A549 (cell line): ENCODE results near the gene GSG1L. TPM values are rescaled to one million over a fixed set of nuclear protein-coding genes. Genes with fewer than 3 reads are reported as not detected.

Source experiments
- ATAC-seq, 2 experiments: fragments of 200-7000 bp in 1 of 2; fragments of >200 bp in 1 of 2; cut with Nextera tagmentation in 1 of 2; cut with Tn5 transposase in 1 of 2; 3 replicates each; pipeline versions ENCODE4 v1.8.0 to v1.9.1; 2018 to 2020; ENCODE audit warnings: mild to moderate bottlenecking in 1 of 2, moderate library complexity in 1 of 2
- CTCF ChIA-PET: fragments of 300-600 bp; sonication (Branson Sonifier 250); formaldehyde crosslinking; extraction: SDS; loops from one replicate; lab custom pipeline; 2021; ENCODE audit warnings: antibody characterized with exemption, inconsistent platforms; lab: Yijun Ruan, JAX
- POLR2A ChIA-PET: fragments of 350-600 bp; formaldehyde crosslinking; extraction: SDS; loops from one replicate; lab custom pipeline; 2021; ENCODE audit warnings: antibody characterized with exemption, inconsistent platforms; lab: Yijun Ruan, JAX
- DNase-seq, 2 experiments: peaks; one replicate each; pipeline versions ENCODE4 v3.0.0 to v3.0.0-alpha.2; 2011 to 2016; ENCODE audit warnings: low read depth in 1 of 2, low spot score in 1 of 2
- FAIRE-seq: peaks from 2 replicates; lab custom pipeline; 2011; peaks lifted over from hg19 to GRCh38; lab: Jason Lieb, UNC
- H3K27ac ChIP-seq, 2 experiments: fragments of >200 bp; sonication (Bioruptor Twin); formaldehyde crosslinking; 3 replicates each; pipeline ENCODE4 v1.5.1; 2016 to 2017
- H3K4me1 ChIP-seq: fragments of >200 bp; sonication (Bioruptor Twin); formaldehyde crosslinking; 3 replicates; pipeline ENCODE4 v1.6.1; 2016
- H3K4me2 ChIP-seq: fragments of >200 bp; sonication (Bioruptor Twin); formaldehyde crosslinking; 3 replicates; pipeline ENCODE4 v1.6.1; 2016
- H3K4me3 ChIP-seq: fragments of >200 bp; sonication (Bioruptor Twin); formaldehyde crosslinking; 3 replicates; pipeline ENCODE4 v1.5.1; 2016
- H3K9me3 ChIP-seq: fragments of >200 bp; sonication (Bioruptor Twin); formaldehyde crosslinking; 3 replicates; pipeline ENCODE4 v1.6.1; 2016
- BHLHE40 ChIP-seq: IDR thresholded peaks from 2 replicates; pipeline ENCODE4 v1.6.1; 2012; ENCODE audit warnings: low read depth, low read length, inconsistent platforms
- CBX2 ChIP-seq: fragments of 200-600 bp; sonication (generic); IDR thresholded peaks from 2 replicates; pipeline ENCODE4 v1.6.1; 2016; ENCODE audit warnings: low read depth, mild to moderate bottlenecking, borderline replicate concordance
- CEBPB ChIP-seq, 2 experiments: fragments of >200 bp in 1 of 2; sonication (Bioruptor Twin) in 1 of 2; formaldehyde crosslinking in 1 of 2; IDR thresholded peaks; 2 replicates each; pipeline ENCODE4 v1.6.1; 2012 to 2016
- CHD4 ChIP-seq: fragments of 200-600 bp; sonication (generic); IDR thresholded peaks from 2 replicates; pipeline ENCODE4 v1.6.1; 2016; ENCODE audit warnings: antibody characterized with exemption, mild to moderate bottlenecking, borderline replicate concordance
- EHF ChIP-seq: fragments of 250-450 bp; sonication (Bioruptor Pico); IDR thresholded peaks from 2 replicates; pipeline ENCODE4 v1.5.0; 2020; ENCODE audit warnings: mild to moderate bottlenecking
- HDAC2 ChIP-seq: fragments of 200-600 bp; sonication (generic); IDR thresholded peaks from 2 replicates; pipeline ENCODE4 v1.6.1; 2016
- HOXA7 ChIP-seq: fragments of 250-450 bp; sonication (Bioruptor Pico); IDR thresholded peaks from 2 replicates; pipeline ENCODE4 v1.5.0; 2020; ENCODE audit warnings: mild to moderate bottlenecking, moderate library complexity
- KDM1A ChIP-seq: fragments of 200-600 bp; sonication (generic); IDR thresholded peaks from 2 replicates; pipeline ENCODE4 v1.6.1; 2016; ENCODE audit warnings: low read depth, mild to moderate bottlenecking
- MAFK ChIP-seq: fragments of 450-650 bp; IDR thresholded peaks from 2 replicates; pipeline ENCODE4 v1.6.1; 2014; ENCODE audit not compliant: partially characterized antibody
- MAZ ChIP-seq: fragments of 150-350 bp; IDR thresholded peaks from 2 replicates; pipeline ENCODE4 v1.6.1; 2014; ENCODE audit warnings: antibody characterized with exemption, low read depth, low read length, borderline replicate concordance
- POLR2A ChIP-seq: IDR thresholded peaks from 2 replicates; pipeline ENCODE4 v1.6.1; 2012; ENCODE audit warnings: mild to moderate bottlenecking, low read length
- RAD21 ChIP-seq, 2 experiments: fragments of >200 bp in 1 of 2; sonication (Bioruptor Twin) in 1 of 2; formaldehyde crosslinking in 1 of 2; IDR thresholded peaks in 1 of 2; conservative IDR thresholded peaks in 1 of 2; 2 replicates in 1 of 2; 3 replicates in 1 of 2; pipeline ENCODE4 v1.6.1; 2012 to 2018; ENCODE audit warnings: inconsistent platforms in 1 of 2
- RARB ChIP-seq: fragments of 250-450 bp; sonication (Bioruptor Pico); IDR thresholded peaks from 2 replicates; pipeline ENCODE4 v1.8.0; 2021; ENCODE audit warnings: mild to moderate bottlenecking, moderate library complexity
- RNF2 ChIP-seq: fragments of 200-600 bp; sonication (generic); IDR thresholded peaks from 2 replicates; pipeline ENCODE4 v1.6.1; 2016; ENCODE audit warnings: low read depth, mild to moderate bottlenecking, antibody characterized with exemption, moderate library complexity, borderline replicate concordance
- SREBF2 ChIP-seq: fragments of 450-650 bp; IDR thresholded peaks from 2 replicates; pipeline ENCODE4 v1.6.1; 2014; ENCODE audit warnings: mild to moderate bottlenecking, moderate library complexity
- ZFP36 ChIP-seq: fragments of 450-650 bp; IDR thresholded peaks from 2 replicates; pipeline ENCODE4 v1.6.1; 2014; ENCODE audit warnings: borderline replicate concordance; ENCODE audit not compliant: partially characterized antibody
- ZNF302 ChIP-seq: fragments of 250-450 bp; sonication (Bioruptor Pico); IDR thresholded peaks from 2 replicates; pipeline ENCODE4 v1.9.0; 2021; ENCODE audit warnings: inconsistent platforms, mild to moderate bottlenecking, moderate library complexity
- WGBS: methylation state at CpG from one replicate; pipeline ENCODE4 v1.1.6; 2017; ENCODE audit errors: missing lambda C conversion rate; 5-methylcytosine and 5-hydroxymethylcytosine counted together
- polyA plus RNA-seq, 4 experiments: library from polyadenylated mRNA; depleted of rRNA in 3 of 4; stranded (reverse); fragments of >200 nt; fragmentation: RNase III in 1 of 4; extraction: RNeasy Plus Mini Kit Qiagen cat#74134 plus additional on column Dnase treatment in 1 of 4; gene quantifications; 2 replicates in 3 of 4; 3 replicates in 1 of 4; pipeline ENCODE4 v1.2.3, GENCODE V29; 2011 to 2017
- TF ChIP-seq, protein P1 (sequence below): fragments of 150-350 bp; IDR thresholded peaks from 2 replicates; pipeline ENCODE4 v1.6.1; 2014; ENCODE audit warnings: low read depth, mild to moderate bottlenecking, low read length
- TF ChIP-seq, protein P2 (sequence below): IDR thresholded peaks from 2 replicates; pipeline ENCODE4 v1.6.1; 2012
- TF ChIP-seq, protein P3 (sequence below): IDR thresholded peaks from 2 replicates; pipeline ENCODE4 v1.6.1; 2012
- TF ChIP-seq, protein P4 (sequence below): fragments of 250-450 bp; sonication (Bioruptor Pico); IDR thresholded peaks from 2 replicates; pipeline ENCODE4 v1.5.0; 2021; ENCODE audit warnings: mild to moderate bottlenecking, moderate library complexity, borderline replicate concordance
- TF ChIP-seq, protein P5 (sequence below): fragments of >200 bp; sonication (Bioruptor Twin); formaldehyde crosslinking; IDR thresholded peaks from 3 replicates; pipeline ENCODE4 v1.6.1; 2016

Gene GSG1L
- polyA plus RNA-seq, 2 of the 4 experiments (the other 2 are of a cell fraction): not detected

DNA sequence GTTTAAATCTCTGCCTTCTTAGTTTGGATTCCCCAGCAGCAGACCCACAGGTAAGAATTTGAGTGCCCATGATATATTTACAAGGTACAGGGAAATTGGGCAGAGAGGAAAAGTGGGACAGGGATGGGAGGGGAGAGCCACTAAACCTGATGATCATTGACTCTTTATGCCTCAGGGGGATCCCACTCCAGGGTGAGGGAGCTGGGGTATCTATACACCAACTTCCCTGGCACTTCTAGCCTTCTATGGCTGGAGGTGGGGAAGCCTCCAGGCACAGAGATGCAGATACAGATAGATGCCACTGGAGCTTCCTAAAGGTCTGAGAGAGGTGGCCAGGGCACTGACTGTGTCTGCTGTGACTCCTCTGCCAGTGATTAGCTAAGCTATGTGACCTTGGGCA, 257.1 kb downstream of the GSG1L start (continued):
- TF ChIP-seq CEBPB (IDR thresholded peaks at IDR 0.05) (no peak), MAFK (no peak), CHD4 (no peak), EHF (CRISPR knock-in tag) (no peak), BHLHE40 (no peak), SREBF2 (no peak)
- TF ChIP-seq, protein P1, sequence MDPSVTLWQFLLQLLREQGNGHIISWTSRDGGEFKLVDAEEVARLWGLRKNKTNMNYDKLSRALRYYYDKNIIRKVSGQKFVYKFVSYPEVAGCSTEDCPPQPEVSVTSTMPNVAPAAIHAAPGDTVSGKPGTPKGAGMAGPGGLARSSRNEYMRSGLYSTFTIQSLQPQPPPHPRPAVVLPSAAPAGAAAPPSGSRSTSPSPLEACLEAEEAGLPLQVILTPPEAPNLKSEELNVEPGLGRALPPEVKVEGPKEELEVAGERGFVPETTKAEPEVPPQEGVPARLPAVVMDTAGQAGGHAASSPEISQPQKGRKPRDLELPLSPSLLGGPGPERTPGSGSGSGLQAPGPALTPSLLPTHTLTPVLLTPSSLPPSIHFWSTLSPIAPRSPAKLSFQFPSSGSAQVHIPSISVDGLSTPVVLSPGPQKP: no peak
- TF ChIP-seq, protein P2, sequence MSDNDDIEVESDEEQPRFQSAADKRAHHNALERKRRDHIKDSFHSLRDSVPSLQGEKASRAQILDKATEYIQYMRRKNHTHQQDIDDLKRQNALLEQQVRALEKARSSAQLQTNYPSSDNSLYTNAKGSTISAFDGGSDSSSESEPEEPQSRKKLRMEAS: no peak
- TF ChIP-seq, protein P3, sequence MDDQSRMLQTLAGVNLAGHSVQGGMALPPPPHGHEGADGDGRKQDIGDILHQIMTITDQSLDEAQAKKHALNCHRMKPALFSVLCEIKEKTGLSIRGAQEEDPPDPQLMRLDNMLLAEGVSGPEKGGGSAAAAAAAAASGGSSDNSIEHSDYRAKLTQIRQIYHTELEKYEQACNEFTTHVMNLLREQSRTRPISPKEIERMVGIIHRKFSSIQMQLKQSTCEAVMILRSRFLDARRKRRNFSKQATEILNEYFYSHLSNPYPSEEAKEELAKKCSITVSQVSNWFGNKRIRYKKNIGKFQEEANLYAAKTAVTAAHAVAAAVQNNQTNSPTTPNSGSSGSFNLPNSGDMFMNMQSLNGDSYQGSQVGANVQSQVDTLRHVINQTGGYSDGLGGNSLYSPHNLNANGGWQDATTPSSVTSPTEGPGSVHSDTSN: no peak
- TF ChIP-seq, all 56 proteins: peak for 0

DNA sequence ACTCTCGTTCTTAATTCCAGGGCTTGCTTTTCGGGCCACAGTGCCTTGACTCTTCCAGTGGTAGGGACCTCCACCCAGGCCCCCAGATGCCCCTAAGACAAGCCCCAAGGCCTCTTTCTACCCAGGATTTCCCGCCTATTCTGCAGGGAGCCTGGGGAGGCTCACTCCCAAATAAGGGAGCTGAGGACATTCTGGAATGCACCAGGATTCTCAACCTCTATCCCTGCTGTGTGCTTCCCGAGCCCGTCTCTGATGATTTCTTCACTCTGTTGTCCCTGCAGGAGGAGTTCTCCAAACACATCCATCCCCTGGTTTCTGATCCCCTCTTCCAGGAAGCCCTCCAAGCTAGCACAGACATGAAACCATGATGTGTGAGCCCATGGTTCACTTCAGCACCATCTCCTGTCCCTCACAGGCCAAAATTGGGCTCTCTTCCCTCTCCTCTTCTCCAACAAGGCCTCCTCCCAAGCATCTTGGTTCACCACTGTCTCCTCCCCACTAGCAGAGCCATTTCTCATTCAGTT, 257.6 kb downstream of the GSG1L start:
- 10% methylated on average over 5 of the region's 5 CpGs for WGBS
- ChIA-PET CTCF (interaction anchor here (1.0 kb wide), 1 partner anchor 13 kb away, joined by 3 read pairs; no protein-coding TSS in a partner anchor), POLR2A (no interaction called here)
- TF ChIP-seq, protein P4, sequence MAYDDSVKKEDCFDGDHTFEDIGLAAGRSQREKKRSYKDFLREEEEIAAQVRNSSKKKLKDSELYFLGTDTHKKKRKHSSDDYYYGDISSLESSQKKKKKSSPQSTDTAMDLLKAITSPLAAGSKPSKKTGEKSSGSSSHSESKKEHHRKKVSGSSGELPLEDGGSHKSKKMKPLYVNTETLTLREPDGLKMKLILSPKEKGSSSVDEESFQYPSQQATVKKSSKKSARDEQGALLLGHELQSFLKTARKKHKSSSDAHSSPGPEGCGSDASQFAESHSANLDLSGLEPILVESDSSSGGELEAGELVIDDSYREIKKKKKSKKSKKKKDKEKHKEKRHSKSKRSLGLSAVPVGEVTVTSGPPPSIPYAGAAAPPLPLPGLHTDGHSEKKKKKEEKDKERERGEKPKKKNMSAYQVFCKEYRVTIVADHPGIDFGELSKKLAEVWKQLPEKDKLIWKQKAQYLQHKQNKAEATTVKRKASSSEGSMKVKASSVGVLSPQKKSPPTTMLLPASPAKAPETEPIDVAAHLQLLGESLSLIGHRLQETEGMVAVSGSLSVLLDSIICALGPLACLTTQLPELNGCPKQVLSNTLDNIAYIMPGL (CRISPR knock-in tag): no peak
- TF ChIP-seq HDAC2 (no peak), RAD21 (conservative IDR thresholded peaks at IDR 0.05 in 1 of 2, IDR thresholded peaks at IDR 0.05 in 1 of 2) (no peak), HOXA7 (no peak), ZFP36 (peak; percentile 69), RARB (CRISPR knock-in tag) (no peak), CBX2 (no peak)
- TF ChIP-seq, protein P1: no peak
- H3K27ac ChIP-seq: no peak overlapping the region
- ATAC-seq (no peak), DNase-seq (no peak), FAIRE-seq (no peak)
- no peaks in the 10 kb centered on the region for H3K4me1 ChIP-seq
- H3K9me3 ChIP-seq: peaks cover 4% of the 10 kb centered on the region; the same call in 2 of the 3 replicates
- H3K4me2 ChIP-seq: no peak overlapping the region
- no peak overlapping the region for H3K4me3 ChIP-seq

DNA sequence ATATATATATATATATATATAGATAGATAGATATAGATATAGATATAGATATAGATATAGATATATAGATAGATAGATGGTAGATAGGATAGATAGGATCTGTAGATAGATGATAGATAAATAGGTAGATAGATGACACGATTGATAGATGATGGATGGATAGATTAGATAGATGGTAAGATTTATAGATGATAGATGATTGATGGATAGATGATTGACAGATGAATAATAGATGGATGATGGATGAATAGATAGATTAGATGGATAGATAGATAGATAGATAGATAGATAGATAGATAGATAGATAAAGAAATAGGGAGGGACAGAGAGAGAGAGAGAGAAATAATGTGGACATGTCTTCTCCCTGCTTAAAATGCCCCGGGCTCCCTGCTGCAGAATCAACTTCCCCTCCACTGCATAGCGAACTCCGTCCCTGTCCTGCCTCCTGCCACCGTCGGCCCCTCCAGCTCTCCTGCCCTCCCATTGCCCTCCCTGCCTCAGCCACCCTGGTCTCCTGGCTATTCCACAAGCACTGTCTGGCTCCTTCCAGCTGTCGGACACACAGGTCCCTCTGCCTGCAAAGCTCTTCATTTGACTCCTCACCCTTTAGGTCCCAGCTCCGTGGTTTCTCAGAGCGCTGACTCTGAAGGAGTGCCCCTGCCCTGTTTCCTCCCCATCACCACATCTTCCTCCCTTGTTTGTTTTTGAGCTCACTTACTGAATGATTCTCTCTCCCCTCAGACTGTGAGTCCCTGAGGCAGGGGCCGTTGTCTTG, 259.6 kb downstream of the GSG1L start:
- ChIA-PET POLR2A (no interaction called here), CTCF (no interaction called here)
- Histone ChIP-seq H3K4me2 (no peak overlapping the region), H3K4me1 (no peaks in the 10 kb centered on the region), H3K27ac (no peak overlapping the region), H3K9me3 (no peaks in the 10 kb centered on the region; the same call in 2 of the 3 replicates), H3K4me3 (no peak overlapping the region)
- 14% methylated on average over 10 of the region's 10 CpGs for WGBS
- ATAC-seq (no peak), FAIRE-seq (no peak), DNase-seq (no peak)
- TF ChIP-seq KDM1A (no peak), RNF2 (no peak), MAZ (no peak), CHD4 (no peak), ZNF302 (no peak), POLR2A (no peak)
- TF ChIP-seq, protein P1: no peak
- TF ChIP-seq, protein P5, sequence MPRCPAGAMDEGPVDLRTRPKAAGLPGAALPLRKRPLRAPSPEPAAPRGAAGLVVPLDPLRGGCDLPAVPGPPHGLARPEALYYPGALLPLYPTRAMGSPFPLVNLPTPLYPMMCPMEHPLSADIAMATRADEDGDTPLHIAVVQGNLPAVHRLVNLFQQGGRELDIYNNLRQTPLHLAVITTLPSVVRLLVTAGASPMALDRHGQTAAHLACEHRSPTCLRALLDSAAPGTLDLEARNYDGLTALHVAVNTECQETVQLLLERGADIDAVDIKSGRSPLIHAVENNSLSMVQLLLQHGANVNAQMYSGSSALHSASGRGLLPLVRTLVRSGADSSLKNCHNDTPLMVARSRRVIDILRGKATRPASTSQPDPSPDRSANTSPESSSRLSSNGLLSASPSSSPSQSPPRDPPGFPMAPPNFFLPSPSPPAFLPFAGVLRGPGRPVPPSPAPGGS: no peak
- TF ChIP-seq, all 56 proteins: peak for 0
